ENCODE results near the gene DENND1A. TPM values are rescaled to one million over a fixed set of nuclear protein-coding genes. Genes with fewer than 3 reads are reported as not detected.

Gene DENND1A
- total RNA-seq, 4 donors from 2014 or later = 19.2 to 26.9 (median 24.0) TPM

GRCh38 chr9:123348317-123348992 lies 581.5 kb downstream of the DENND1A start:
- H3K27ac ChIP-seq (replicated peaks in 1 of 4) = no peak overlapping the region
- DNase-seq (ENCODE audit: extremely low spot score) = no peak
- TF ChIP-seq POLR2AphosphoS5 (IDR thresholded peaks at IDR 0.05) = no peak
- no peak for TF ChIP-seq EP300 (IDR thresholded peaks at IDR 0.05)
- TF ChIP-seq POLR2A (IDR thresholded peaks at IDR 0.05; ENCODE audit: low read depth) = no peak
- no peak for TF ChIP-seq CTCF (IDR thresholded peaks at IDR 0.05)
- intact Hi-C loops (cut with DNase I) = loop anchor here (5.0 to 10.0 kb wide), 3 partner anchors 81 to 344 kb away; partner anchors contain the start of gene STRBP
- WGBS = 72% methylated on average over 8 of the region's 9 CpGs
- H3K27me3 ChIP-seq = peaks cover 0 to 17% (median 0%) of the 10 kb centered on the region in 4 donors
- no peaks in the 10 kb centered on the region for H3K9me3 ChIP-seq
- H3K36me3 ChIP-seq = no peaks in the 10 kb centered on the region
- H3K4me1 ChIP-seq = peaks cover 6 to 20% (median 15%) of the 10 kb centered on the region in 4 donors
- no peak overlapping the region for H3K4me3 ChIP-seq

GRCh38 chr9:123347289-123348060 lies 582.5 kb downstream of the DENND1A start:
- intact Hi-C loops (cut with DNase I) = loop anchor here (5.0 to 10.0 kb wide), 3 partner anchors 80 to 343 kb away; partner anchors contain the start of gene STRBP
- H3K27me3 ChIP-seq = peaks cover 0 to 12% (median 0%) of the 10 kb centered on the region in 4 donors
- no peak overlapping the region for H3K4me3 ChIP-seq
- H3K9me3 ChIP-seq = no peaks in the 10 kb centered on the region
- no peak overlapping the region for H3K27ac ChIP-seq (replicated peaks in 1 of 4)
- H3K36me3 ChIP-seq = no peaks in the 10 kb centered on the region
- no peak for DNase-seq (ENCODE audit: extremely low spot score)
- TF ChIP-seq POLR2A (IDR thresholded peaks at IDR 0.05; ENCODE audit: low read depth) (no peak), EP300 (IDR thresholded peaks at IDR 0.05) (no peak), POLR2AphosphoS5 (IDR thresholded peaks at IDR 0.05) (no peak), CTCF (IDR thresholded peaks at IDR 0.05) (no peak)
- peaks cover 6 to 20% (median 15%) of the 10 kb centered on the region in 4 donors for H3K4me1 ChIP-seq
- 80% methylated on average over 12 of the region's 12 CpGs for WGBS

- Histone ChIP-seq H3K36me3 (no peaks in the 10 kb centered on the region), H3K4me3 (no peak overlapping the region), H3K27ac (replicated peaks in 1 of 4) (no peak overlapping the region), H3K4me1 (peaks cover 6 to 20% (median 15%) of the 10 kb centered on the region in 4 donors), H3K9me3 (no peaks in the 10 kb centered on the region), H3K27me3 (peaks cover 0 to 12% (median 0%) of the 10 kb centered on the region in 4 donors)
- TF ChIP-seq EP300 (IDR thresholded peaks at IDR 0.05) (no peak), POLR2A (IDR thresholded peaks at IDR 0.05; ENCODE audit: low read depth) (no peak), POLR2AphosphoS5 (IDR thresholded peaks at IDR 0.05) (no peak), CTCF (IDR thresholded peaks at IDR 0.05) (no peak)
- no peak for DNase-seq (ENCODE audit: extremely low spot score)
- WGBS = 99% methylated on average over 3 of the region's 3 CpGs
- intact Hi-C loops (cut with DNase I) = loop anchor here (5.0 to 10.0 kb wide), 3 partner anchors 80 to 342 kb away; partner anchors contain the start of gene STRBP
These were observed 583.1 kb downstream of the DENND1A start for GRCh38 chr9:123346826-123347225.

- WGBS = 48% methylated on average over 3 of the region's 9 CpGs
- intact Hi-C loops (cut with DNase I) = loop anchor here (5.0 to 10.0 kb wide), 3 partner anchors 79 to 341 kb away; partner anchors contain the start of gene STRBP
These were observed 583.9 kb downstream of the DENND1A start for GRCh38 chr9:123346026-123346425.

More at GRCh38 chr9:123346026-123346425, 583.9 kb downstream of the DENND1A start:
- Histone ChIP-seq H3K27me3 (peaks cover 0 to 12% (median 0%) of the 10 kb centered on the region in 4 donors), H3K27ac (replicated peaks in 1 of 4) (peak overlapping the region in 2 of 4 donors; percentile 35 to 50), H3K4me3 (no peak overlapping the region), H3K4me1 (peaks cover 6 to 20% (median 15%) of the 10 kb centered on the region in 4 donors), H3K36me3 (no peaks in the 10 kb centered on the region), H3K9me3 (no peaks in the 10 kb centered on the region)
- TF ChIP-seq POLR2A (IDR thresholded peaks at IDR 0.05; ENCODE audit: low read depth) (no peak), CTCF (IDR thresholded peaks at IDR 0.05) (no peak), EP300 (IDR thresholded peaks at IDR 0.05) (no peak), POLR2AphosphoS5 (IDR thresholded peaks at IDR 0.05) (no peak)
- DNase-seq (ENCODE audit: extremely low spot score) = no peak
